Stomach (tissue), 4 donors: ENCODE results near the gene EDARADD.

Experiments
- CTCF ChIP-seq, 7 experiments: fragments of 450-650 bp in 4 of 7; fragments of 200-600 bp in 3 of 7; sonication (generic) in 3 of 7; IDR thresholded peaks; one replicate each; pipeline ENCODE4 v1.5.1; 2016 to 2019; ENCODE audit warnings: antibody characterized with exemption in 7 of 7, control low read depth in 2 of 7, mild to moderate bottlenecking in 1 of 7
- EP300 ChIP-seq: sonication (generic); formaldehyde crosslinking; IDR thresholded peaks from one replicate; pipeline ENCODE4 v1.6.1; 2017; ENCODE audit warnings: antibody characterized with exemption

GRCh38 chr1:236460103-236460502 lies 66.0 kb downstream of the EDARADD start:
- no peak for TF ChIP-seq CTCF (IDR thresholded peaks at IDR 0.05)
- TF ChIP-seq EP300: no peak
